Measurements from ENCODE around the gene CSF3R. TPM values are rescaled to one million over a fixed set of nuclear protein-coding genes. Genes with fewer than 3 reads are reported as not detected.
A peak's percentile ranks its signal among the peaks of the same experiment; 100 is the strongest.
"Not testable (repeated sequence)": the region's sequence is repeated elsewhere in the genome, so short reads cannot be mapped to it uniquely, and the experiment has no call there.

Gene CSF3R
- total and polyA plus RNA-seq, 2 donors (not counting 1 experiment from before 2014, with no cell fraction given) = 0.30 to 6.3 TPM

GRCh38 chr1:36480161-36480560 is 2.6 kb downstream of the CSF3R start:
- Histone ChIP-seq H3K9me3 (ENCODE audit: control extremely low read depth in 1 of 3, control insufficient read depth in 2 of 3, insufficient read depth in 1 of 3, low read length in 2 of 3) (peaks cover 0 to 3% (median 0%) of the 10 kb centered on the region in 3 donors), H3K4me2 (replicated peaks; ENCODE audit: low read depth, low read length, poor library complexity, severe bottlenecking) (no peak overlapping the region), H3K4me1 (ENCODE audit: control insufficient read depth in 2 of 2, insufficient read depth in 2 of 2, low read length in 2 of 2) (peaks cover 9 to 15% of the 10 kb centered on the region in 2 donors), H3K27ac (ENCODE audit: low read length in 2 of 2) (no peak overlapping the region), H3K79me2 (ENCODE audit: control insufficient read depth, insufficient read depth, low read length) (no peaks in the 10 kb centered on the region), H3K9ac (ENCODE audit: low read length) (no peak overlapping the region), H2AFZ (ENCODE audit: insufficient read depth, low read depth, low read length, poor library complexity, severe bottlenecking) (no peak overlapping the region), H3K36me3 (replicated peaks in 1 of 2; ENCODE audit: control extremely low read depth in 1 of 2, control insufficient read depth in 1 of 2, extremely low read depth in 1 of 2, insufficient read depth in 2 of 2, low read length in 1 of 2) (no peaks in the 10 kb centered on the region), H4K20me1 (ENCODE audit: control insufficient read depth, insufficient read depth, low read length, poor library complexity, severe bottlenecking) (no peaks in the 10 kb centered on the region), H3K27me3 (replicated peaks in 1 of 4; ENCODE audit: control extremely low read depth in 1 of 4, control insufficient read depth in 3 of 4, insufficient read depth in 4 of 4, low read length in 3 of 4) (peaks cover 0 to 9% (median 0%) of the 10 kb centered on the region in 4 experiments), H3K4me3 (ENCODE audit: control extremely low read depth in 1 of 5, extremely low read depth in 1 of 5, insufficient read depth in 1 of 5, low read depth in 2 of 5, low read length in 4 of 5) (peak overlapping the region in 1 of 5 experiments; percentile 23)
- Mint-ChIP-seq H3K4me1 (peaks cover 4% of the 10 kb centered on the region), H3K9me3 (ENCODE audit: insufficient read depth) (no peaks in the 10 kb centered on the region), H3K27me3 (no peaks in the 10 kb centered on the region), H3K4me3 (no peak overlapping the region), H3K27ac (no peak overlapping the region)
- POLR2A ChIA-PET = no interaction called here
- intact Hi-C loops (cut with micrococcal nuclease) = no loop called here
- no peak for TF ChIP-seq EZH2 (IDR thresholded peaks at IDR 0.05; ENCODE audit: borderline replicate concordance, insufficient read depth, low read depth, low read length, poor library complexity, severe bottlenecking)
- no peak for TF ChIP-seq CTCF (IDR thresholded peaks at IDR 0.05)
- CTCF ChIA-PET = no interaction called here
- no peak for DNase-seq
- WGBS (ENCODE audit: insufficient coverage) = 89% methylated on average over 2 of the region's 2 CpGs
- no peak for ATAC-seq (ENCODE audit: low read depth)

GRCh38 chr1:36479505-36480051 is 3.1 kb downstream of the CSF3R start:
- H3K4me3 Mint-ChIP-seq = no peak overlapping the region
- Histone ChIP-seq H3K27ac (ENCODE audit: low read length in 2 of 2) (no peak overlapping the region), H3K4me2 (replicated peaks; ENCODE audit: low read depth, low read length, poor library complexity, severe bottlenecking) (no peak overlapping the region), H2AFZ (ENCODE audit: insufficient read depth, low read depth, low read length, poor library complexity, severe bottlenecking) (no peak overlapping the region), H3K9ac (ENCODE audit: low read length) (no peak overlapping the region), H3K79me2 (ENCODE audit: control insufficient read depth, insufficient read depth, low read length) (no peaks in the 10 kb centered on the region), H3K9me3 (ENCODE audit: control extremely low read depth in 1 of 3, control insufficient read depth in 2 of 3, insufficient read depth in 1 of 3, low read length in 2 of 3) (peaks cover 0 to 3% (median 0%) of the 10 kb centered on the region in 3 donors), H3K4me1 (ENCODE audit: control insufficient read depth in 2 of 2, insufficient read depth in 2 of 2, low read length in 2 of 2) (peaks cover 9 to 15% of the 10 kb centered on the region in 2 donors), H3K27me3 (replicated peaks in 1 of 4; ENCODE audit: control extremely low read depth in 1 of 4, control insufficient read depth in 3 of 4, insufficient read depth in 4 of 4, low read length in 3 of 4) (peaks cover 0 to 9% (median 0%) of the 10 kb centered on the region in 4 experiments), H3K4me3 (ENCODE audit: control extremely low read depth in 1 of 5, extremely low read depth in 1 of 5, insufficient read depth in 1 of 5, low read depth in 2 of 5, low read length in 4 of 5) (peak overlapping the region in 1 of 5 experiments; percentile 23), H3K36me3 (replicated peaks in 1 of 2; ENCODE audit: control extremely low read depth in 1 of 2, control insufficient read depth in 1 of 2, extremely low read depth in 1 of 2, insufficient read depth in 2 of 2, low read length in 1 of 2) (no peaks in the 10 kb centered on the region), H4K20me1 (ENCODE audit: control insufficient read depth, insufficient read depth, low read length, poor library complexity, severe bottlenecking) (no peaks in the 10 kb centered on the region)
- no peak overlapping the region for H3K27ac Mint-ChIP-seq
- no peak for ATAC-seq (ENCODE audit: low read depth)
- POLR2A ChIA-PET = no interaction called here
- no peaks in the 10 kb centered on the region for H3K9me3 Mint-ChIP-seq (ENCODE audit: insufficient read depth)
- CTCF ChIA-PET = interaction anchor here (1.2 kb wide), 1 partner anchor 37 kb away, joined by 4 read pairs; no protein-coding TSS in a partner anchor
- 73% methylated on average over 1 of the region's 2 CpGs for WGBS (ENCODE audit: insufficient coverage)
- intact Hi-C loops (cut with micrococcal nuclease) = no loop called here
- H3K4me1 Mint-ChIP-seq = peaks cover 5% of the 10 kb centered on the region
- no peak for DNase-seq
- TF ChIP-seq CTCF (IDR thresholded peaks at IDR 0.05) = no peak
- no peak for TF ChIP-seq EZH2 (IDR thresholded peaks at IDR 0.05; ENCODE audit: borderline replicate concordance, insufficient read depth, low read depth, low read length, poor library complexity, severe bottlenecking)
- H3K27me3 Mint-ChIP-seq = no peaks in the 10 kb centered on the region

- H4K20me1 ChIP-seq (ENCODE audit: control insufficient read depth, insufficient read depth, low read length, poor library complexity, severe bottlenecking); CTCF ChIA-PET; H3K4me3 Mint-ChIP-seq; intact Hi-C loops (cut with micrococcal nuclease); H3K4me2 ChIP-seq (replicated peaks; ENCODE audit: low read depth, low read length, poor library complexity, severe bottlenecking); H3K79me2 ChIP-seq (ENCODE audit: control insufficient read depth, insufficient read depth, low read length); DNase-seq; POLR2A ChIA-PET; H3K9me3 Mint-ChIP-seq (ENCODE audit: insufficient read depth); H3K27ac ChIP-seq (ENCODE audit: low read length in 2 of 2); H3K36me3 ChIP-seq (replicated peaks in 1 of 2; ENCODE audit: control extremely low read depth in 1 of 2, control insufficient read depth in 1 of 2, extremely low read depth in 1 of 2, insufficient read depth in 2 of 2, low read length in 1 of 2); ATAC-seq (ENCODE audit: low read depth); H3K9ac ChIP-seq (ENCODE audit: low read length); H3K4me1 Mint-ChIP-seq; H3K9me3 ChIP-seq (ENCODE audit: control extremely low read depth in 1 of 3, control insufficient read depth in 2 of 3, insufficient read depth in 1 of 3, low read length in 2 of 3); H3K27me3 Mint-ChIP-seq; H3K27me3 ChIP-seq (replicated peaks in 1 of 4; ENCODE audit: control extremely low read depth in 1 of 4, control insufficient read depth in 3 of 4, insufficient read depth in 4 of 4, low read length in 3 of 4); H3K4me3 ChIP-seq (ENCODE audit: control extremely low read depth in 1 of 5, extremely low read depth in 1 of 5, insufficient read depth in 1 of 5, low read depth in 2 of 5, low read length in 4 of 5); H2AFZ ChIP-seq (ENCODE audit: insufficient read depth, low read depth, low read length, poor library complexity, severe bottlenecking); H3K27ac Mint-ChIP-seq: not testable (repeated sequence)
- H3K4me1 ChIP-seq (ENCODE audit: control insufficient read depth in 2 of 2, insufficient read depth in 2 of 2, low read length in 2 of 2) = peaks cover 9 to 11% of the 10 kb centered on the region in 2 donors
- WGBS (ENCODE audit: insufficient coverage) = 98% methylated on average over 13 of the region's 13 CpGs
Measured at GRCh38 chr1:36477615-36478014, 5.1 kb downstream of the CSF3R start.
